Right cardiac atrium (tissue), 5 donors: ENCODE measurements around the gene NFATC2IP. TPM values are rescaled to one million over a fixed set of nuclear protein-coding genes. Genes with fewer than 3 reads are reported as not detected.
"Not testable (repeated sequence)": the region's sequence is repeated elsewhere in the genome, so short reads cannot be mapped to it uniquely, and the experiment has no call there.

Experiments used
- ATAC-seq, 2 donors: fragments of 200-7000 bp; cut with Tn5 transposase; one replicate each; pipeline versions ENCODE4 v1.8.0 to v1.9.1; 2020; ENCODE audit warnings: moderate library complexity in 2 of 2, mild to moderate bottlenecking in 1 of 2
- DNase-seq, 3 donors: peaks; one replicate each; pipeline ENCODE4 v3.0.0-alpha.2; 2020
- H3K27ac ChIP-seq: one replicate; pipeline ENCODE4 v1.5.1; 2013; ENCODE audit warnings: mild to moderate bottlenecking, low read length, control low read depth, moderate library complexity
- H3K27me3 ChIP-seq: one replicate; pipeline ENCODE4 v1.6.1; 2013; ENCODE audit not compliant: control insufficient read depth, insufficient read depth
- H3K4me1 ChIP-seq: one replicate; pipeline ENCODE4 v1.6.1; 2013; ENCODE audit warnings: low read length; ENCODE audit not compliant: control insufficient read depth, insufficient read depth
- H3K4me3 ChIP-seq: one replicate; pipeline ENCODE4 v1.5.1; 2013; ENCODE audit warnings: low read length, control low read depth
- H3K9me3 ChIP-seq: one replicate; pipeline ENCODE4 v1.6.1; 2013; ENCODE audit warnings: low read length; ENCODE audit not compliant: control insufficient read depth
- WGBS: extraction: QIAGEN DNeasy Blood & Tissue Kit; methylation state at CpG from one replicate; pipeline ENCODE4 v1.1.7; 2013; 5-methylcytosine and 5-hydroxymethylcytosine counted together
- intact Hi-C, 4 donors: fragments of 100-400 bp; cut with DNase I; formaldehyde crosslinking; loops; one replicate each; pipeline versions ENCODE4 v1.11.0 to v1.14.0; 2022 to 2023
- polyA plus RNA-seq: library from polyadenylated mRNA; stranded (reverse); fragments of 200-250 nt; gene quantifications from one replicate; pipeline ENCODE4 v1.2.3, GENCODE V29; 2013
- total RNA-seq, 4 donors: library from RNA; stranded (reverse); fragmentation: NEBNext Ultra II Directional; extraction: Animal tissue kit (Norgen Biotek cat#: 25700); gene quantifications; one replicate each; pipeline ENCODE4 v1.2.1, GENCODE V29; 2021
- donor health status: healthy with polysubstance abuse.
- donor health status: DM: no; HTN: yes; CAD: no.
- donor health status: DM: no; HTN: no; CAD: no.
- donor health status: DM: no; HTN: yes; CAD: no; lungs with severe emphysema.
- donor health status: DM: yes; HTN: yes; CAD: no.

NFATC2IP gene
- total and polyA plus RNA-seq, 5 donors = 13.4 to 18.0 (median 17.2) TPM

- H3K9me3 ChIP-seq, H3K4me3 ChIP-seq, ATAC-seq, H3K4me1 ChIP-seq, H3K27ac ChIP-seq, intact Hi-C loops, H3K27me3 ChIP-seq, DNase-seq: not testable (repeated sequence)
- 72% methylated on average over 9 of the region's 9 CpGs for WGBS
These were observed 53.9 kb downstream of the NFATC2IP start for GRCh38 chr16:29004496-29005139.

- 62% methylated on average over 10 of the region's 10 CpGs for WGBS
- DNase-seq = peak in 1 of 3 donors; percentile 17
- Histone ChIP-seq H3K4me3 (no peak overlapping the region), H3K4me1 (no peaks in the 10 kb centered on the region), H3K27ac (no peak overlapping the region), H3K27me3 (no peaks in the 10 kb centered on the region), H3K9me3 (no peaks in the 10 kb centered on the region)
- intact Hi-C loops = no loop called here
- no peak for ATAC-seq
These were observed 57.2 kb downstream of the NFATC2IP start for GRCh38 chr16:29007730-29008593.

DNA sequence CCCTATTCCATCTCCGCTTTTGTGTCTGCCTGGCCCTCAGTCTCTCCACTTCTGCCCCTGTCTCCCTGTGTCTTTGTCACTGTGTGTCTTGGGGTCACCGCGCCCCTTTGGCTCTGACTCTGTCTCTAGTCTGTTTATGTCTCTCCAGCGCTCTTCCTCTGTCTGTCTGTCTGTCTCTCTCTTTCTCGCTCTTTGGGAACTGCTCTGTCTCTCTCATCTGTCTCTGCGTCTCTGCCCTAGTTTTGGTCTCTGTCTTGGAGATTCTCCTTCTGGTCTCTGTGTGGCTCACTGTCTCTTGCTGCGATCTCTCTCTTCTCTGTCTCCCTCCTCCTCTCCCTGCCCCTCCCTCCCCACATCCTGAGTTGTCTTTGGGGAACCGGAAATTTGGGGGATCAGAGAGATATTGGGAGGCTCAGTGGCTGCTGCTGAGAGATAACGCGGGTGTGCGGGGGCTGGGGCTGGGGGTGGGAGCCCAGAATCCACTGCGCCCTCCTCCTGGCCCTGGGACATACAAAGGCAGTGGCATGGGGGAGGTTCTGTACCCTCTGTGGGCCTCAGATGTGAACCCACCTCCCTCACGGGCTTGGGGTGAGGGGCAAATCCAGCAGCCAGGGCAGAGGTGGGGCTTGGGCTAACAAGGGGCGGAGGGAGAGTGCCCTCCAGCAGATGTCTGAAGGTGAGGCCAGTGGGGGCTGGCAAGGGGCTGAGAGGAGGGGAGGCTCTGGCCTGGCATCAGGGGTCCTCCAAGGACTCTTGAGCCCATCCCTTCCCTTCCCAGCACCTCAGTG lies 58.5 kb downstream of the NFATC2IP start:
- Histone ChIP-seq H3K4me3 (no peak overlapping the region), H3K27ac (no peak overlapping the region), H3K27me3 (no peaks in the 10 kb centered on the region), H3K4me1 (no peaks in the 10 kb centered on the region), H3K9me3 (no peaks in the 10 kb centered on the region)
- WGBS = 51% methylated on average over 14 of the region's 14 CpGs
- ATAC-seq (peak in 1 of 2 donors; percentile 19), DNase-seq (no peak)
- intact Hi-C loops = no loop called here

GRCh38 chr16:29009838-29010166 lies 59.1 kb downstream of the NFATC2IP start:
- no peak for ATAC-seq
- no peaks in the 10 kb centered on the region for H3K4me1 ChIP-seq
- WGBS = 86% methylated on average over 2 of the region's 2 CpGs
- H3K4me3 ChIP-seq = no peak overlapping the region
- no peak overlapping the region for H3K27ac ChIP-seq
- no peak for DNase-seq
- H3K9me3 ChIP-seq = no peaks in the 10 kb centered on the region
- H3K27me3 ChIP-seq = no peaks in the 10 kb centered on the region
- intact Hi-C loops = no loop called here

DNA sequence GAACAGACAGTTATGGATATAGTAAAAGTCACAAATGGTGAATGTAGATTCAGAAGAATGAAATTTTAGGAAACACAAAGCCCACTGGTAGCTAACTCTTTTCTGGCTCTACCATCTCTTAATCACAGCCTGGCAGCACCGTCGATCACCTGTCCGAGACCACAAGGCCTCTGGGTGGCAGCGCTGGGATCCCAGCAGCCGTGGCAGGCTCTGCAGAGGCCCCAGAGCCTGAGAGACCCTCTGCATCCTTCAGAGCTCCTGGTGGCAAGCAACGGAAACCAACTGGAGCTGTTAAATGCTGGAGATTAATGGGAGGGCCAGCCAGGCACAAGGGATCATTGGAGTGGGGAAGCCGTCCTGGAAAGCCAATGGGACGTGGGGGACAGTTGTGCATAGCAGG lies 60.4 kb downstream of the NFATC2IP start:
- intact Hi-C loops = no loop called here
- no peak for ATAC-seq

GRCh38 chr16:29011851-29012250 lies 61.1 kb downstream of the NFATC2IP start:
- H3K27ac ChIP-seq = no peak overlapping the region
- no peak for ATAC-seq
- intact Hi-C loops = no loop called here
- 80% methylated on average over 4 of the region's 4 CpGs for WGBS
- H3K27me3 ChIP-seq = no peaks in the 10 kb centered on the region
- no peaks in the 10 kb centered on the region for H3K9me3 ChIP-seq
- no peak overlapping the region for H3K4me3 ChIP-seq
- no peaks in the 10 kb centered on the region for H3K4me1 ChIP-seq
- DNase-seq = no peak

More for the DNA sequence above, 60.4 kb downstream of the NFATC2IP start:
- no peak for DNase-seq
- H3K4me1 ChIP-seq = no peaks in the 10 kb centered on the region
- H3K27ac ChIP-seq = no peak overlapping the region
- no peaks in the 10 kb centered on the region for H3K9me3 ChIP-seq
- no peaks in the 10 kb centered on the region for H3K27me3 ChIP-seq
- H3K4me3 ChIP-seq = no peak overlapping the region
- 61% methylated on average over 8 of the region's 8 CpGs for WGBS

DNA sequence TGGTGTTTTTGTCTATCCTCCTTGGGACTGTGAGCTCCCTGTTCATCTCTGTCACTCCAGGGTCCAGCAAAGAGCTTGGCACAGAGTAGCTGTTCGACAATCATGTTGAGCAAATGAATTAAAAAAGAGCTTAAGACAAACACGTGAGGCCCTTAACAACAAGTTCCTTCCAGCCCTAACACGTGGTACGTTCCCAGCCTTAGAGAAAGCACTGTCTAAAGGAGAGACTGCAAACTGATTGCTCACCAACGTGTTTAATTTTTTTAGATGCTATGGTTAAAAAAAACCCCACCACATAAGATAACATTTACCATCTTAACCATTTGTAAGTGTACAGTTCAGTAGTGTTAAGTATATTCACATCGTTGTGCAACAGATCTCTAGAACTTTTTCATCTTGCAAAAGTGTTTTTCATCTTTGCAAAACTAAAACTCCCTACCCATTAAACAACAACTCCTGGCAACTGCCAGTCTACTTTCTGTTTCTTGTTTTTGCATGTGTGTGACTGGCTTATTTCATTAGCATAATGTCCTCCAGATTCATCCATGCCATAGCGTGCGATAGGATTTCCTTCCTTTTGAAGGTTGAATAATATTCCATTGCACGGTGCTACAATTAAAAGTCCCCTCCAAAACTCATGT lies 62.3 kb downstream of the NFATC2IP start:
- DNase-seq = no peak
- intact Hi-C loops = no loop called here
- Histone ChIP-seq H3K9me3 (no peaks in the 10 kb centered on the region), H3K27ac (no peak overlapping the region), H3K27me3 (no peaks in the 10 kb centered on the region), H3K4me1 (no peaks in the 10 kb centered on the region), H3K4me3 (no peak overlapping the region)
- ATAC-seq = no peak
- WGBS = 60% methylated on average over 9 of the region's 9 CpGs

DNA sequence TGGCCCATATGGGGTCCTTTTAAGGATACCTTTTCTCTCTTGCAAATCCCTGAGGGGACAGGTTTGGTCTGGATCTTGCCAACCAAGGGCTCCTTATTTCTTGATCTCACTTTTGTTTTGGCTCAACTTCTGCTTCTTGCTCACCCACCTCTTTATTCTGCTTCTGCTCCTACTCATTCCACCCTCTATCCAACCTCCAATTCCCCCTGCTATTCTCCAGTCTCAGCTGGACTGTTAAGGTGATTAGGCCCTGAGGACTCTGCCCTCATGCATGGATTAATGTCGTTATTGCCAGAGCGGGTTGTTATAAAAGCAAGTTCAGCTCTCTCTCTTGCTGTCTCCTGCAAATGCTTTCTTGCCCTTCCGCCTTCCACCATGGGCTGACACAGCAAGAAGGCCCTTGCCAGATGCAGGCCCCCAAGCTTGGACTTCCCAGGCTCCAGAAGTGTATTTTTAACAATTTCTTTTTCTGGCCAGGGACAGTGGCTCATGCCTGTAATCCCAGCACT lies 63.9 kb downstream of the NFATC2IP start:
- WGBS = 89% methylated on average over 3 of the region's 3 CpGs
- no peaks in the 10 kb centered on the region for H3K9me3 ChIP-seq
- no peaks in the 10 kb centered on the region for H3K27me3 ChIP-seq
- intact Hi-C loops = no loop called here
- no peaks in the 10 kb centered on the region for H3K4me1 ChIP-seq
- DNase-seq (no peak), ATAC-seq (no peak)
- no peak overlapping the region for H3K27ac ChIP-seq
- no peak overlapping the region for H3K4me3 ChIP-seq
